Retina (tissue), 1 donor: ENCODE data around the gene DGKE.

Experiments used
- DNase-seq: peaks from one replicate; pipeline ENCODE4 v3.0.0-alpha.2; 2016

The DGKE gene

DNA sequence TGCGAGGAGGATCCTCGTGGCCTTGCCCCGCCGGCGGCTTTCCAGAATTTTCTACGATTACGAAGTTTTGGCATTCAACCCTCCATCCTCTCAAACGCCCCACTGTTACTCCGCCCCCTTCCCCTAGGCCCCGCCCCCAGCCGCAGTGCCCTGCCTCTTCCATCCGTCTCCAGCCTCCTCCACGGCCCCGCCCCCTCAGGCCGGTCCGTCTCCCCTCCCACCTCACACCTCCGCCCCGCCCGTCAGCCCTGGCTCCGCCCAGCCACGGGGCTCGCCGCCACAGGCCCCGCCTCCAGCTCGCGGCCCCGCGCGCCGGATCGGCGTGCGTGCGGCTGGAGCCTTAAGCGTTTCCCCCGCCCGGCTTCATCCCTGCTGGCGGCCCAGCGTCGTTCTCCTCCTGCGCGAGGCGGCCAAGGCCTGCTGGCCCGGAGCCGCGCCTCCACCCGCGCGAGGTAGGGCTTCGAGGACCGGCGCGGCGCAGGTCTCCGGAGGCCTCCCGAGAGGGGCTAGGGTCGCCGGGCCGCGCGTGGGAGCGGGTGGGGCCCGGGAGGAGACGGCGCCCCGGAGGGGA, at the start of gene DGKE, which contains the start of gene C17orf67:
DGKE (plus strand) TSS at position 343 of the 571 bp plus-strand sequence. CDS start 645 bp downstream, outside the sequence.
C17orf67 (minus strand) TSS at position 112 of the 571 bp plus-strand sequence. CDS start 18,110 bp downstream, outside the sequence.
- no peak for DNase-seq

DNA sequence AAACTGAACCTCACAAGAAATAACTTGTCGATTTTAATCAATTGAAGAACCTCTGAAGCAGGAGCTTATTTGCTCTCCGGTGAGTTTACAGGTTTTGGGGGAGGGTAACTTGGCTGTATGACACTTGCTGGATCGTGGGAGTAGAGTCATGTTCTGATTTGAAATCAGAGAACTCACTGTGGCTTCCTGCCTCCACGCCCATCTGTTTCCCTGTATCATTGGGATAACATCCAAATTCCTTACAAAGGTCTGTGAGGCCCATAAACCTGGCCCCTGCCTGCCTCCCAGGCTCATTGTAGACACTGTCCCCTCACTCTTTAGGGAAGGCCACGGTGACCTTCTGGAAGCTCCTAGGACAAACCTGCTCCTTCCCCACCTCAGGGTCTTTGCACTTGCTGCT, 48.5 kb upstream of the DGKE start:
- no peak for DNase-seq

DNA sequence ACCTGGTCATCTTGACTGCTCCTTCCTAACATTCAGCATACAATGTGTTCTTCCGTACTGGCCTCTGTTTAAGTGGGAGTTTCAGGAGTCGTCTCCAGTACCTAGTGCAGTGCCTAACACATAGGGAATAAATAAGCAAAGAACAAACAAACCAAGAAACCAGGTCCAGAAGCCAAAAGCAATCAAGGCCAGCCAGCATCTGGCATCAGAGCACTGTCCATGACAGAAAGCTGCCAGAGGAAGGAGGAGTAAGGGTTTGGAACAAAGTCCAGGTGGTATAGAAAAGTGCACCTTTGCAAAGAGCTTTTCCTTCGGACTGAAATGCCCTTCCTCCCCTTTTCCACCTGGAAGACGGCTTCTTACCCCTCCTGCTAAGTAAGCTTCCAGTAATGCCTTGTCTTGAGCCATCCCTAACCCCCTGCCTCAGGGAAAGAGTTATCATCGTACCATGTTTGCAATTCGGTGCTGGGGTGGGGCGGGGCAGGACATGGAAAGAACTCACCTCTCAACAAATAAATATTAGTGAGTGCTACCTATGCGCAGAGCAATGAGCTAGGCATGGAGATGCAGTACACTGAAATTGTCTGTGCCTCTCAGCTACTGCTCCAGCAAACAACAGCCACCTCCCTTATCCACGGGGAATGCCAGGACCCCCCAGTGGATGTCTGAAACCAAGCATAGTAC, 47.8 kb upstream of the DGKE start:
- DNase-seq: no peak

DNA sequence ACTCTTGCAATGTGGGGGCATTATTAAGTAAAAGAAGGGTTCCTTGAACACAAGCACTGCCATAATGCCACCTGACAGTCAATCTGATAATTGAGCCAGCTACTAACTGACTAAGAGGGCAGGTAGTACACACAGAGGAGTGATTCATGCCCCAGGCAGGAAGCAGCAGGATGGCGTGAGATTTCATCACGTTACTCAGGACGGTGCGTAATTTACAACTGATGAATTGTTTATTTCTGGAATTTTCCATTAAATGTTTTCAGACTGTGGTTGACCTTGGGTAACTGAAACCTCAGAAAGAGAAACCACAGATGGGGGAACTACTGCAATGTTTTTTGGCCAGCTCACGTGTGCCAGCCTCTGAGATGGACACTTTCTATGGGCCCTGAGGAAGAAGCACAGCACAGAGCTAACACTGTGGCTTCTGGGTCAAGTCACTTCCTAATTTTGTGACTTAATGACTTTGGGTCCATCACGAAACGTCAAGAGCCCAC, 46.9 kb upstream of the DGKE start:
- DNase-seq: no peak

DNA sequence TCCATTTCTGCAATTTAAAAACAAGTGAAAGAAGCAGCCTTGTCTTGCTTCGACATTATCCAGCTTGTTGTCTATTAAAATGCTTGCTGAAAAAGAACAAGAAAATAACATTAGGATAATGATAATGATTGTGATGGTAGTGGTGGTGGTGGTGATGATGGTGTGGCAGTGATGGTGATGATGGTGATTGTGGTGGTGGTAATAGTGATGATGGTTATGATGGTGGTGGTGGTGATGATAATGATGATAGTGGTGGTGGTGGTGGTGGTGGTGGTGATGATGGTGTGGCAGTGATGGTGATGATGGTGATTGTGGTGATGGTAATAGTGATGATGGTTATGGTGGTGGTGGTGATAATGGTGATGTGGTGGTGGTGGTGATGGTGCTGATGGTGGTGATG, 41.7 kb upstream of the DGKE start:
- DNase-seq: no peak

DNA sequence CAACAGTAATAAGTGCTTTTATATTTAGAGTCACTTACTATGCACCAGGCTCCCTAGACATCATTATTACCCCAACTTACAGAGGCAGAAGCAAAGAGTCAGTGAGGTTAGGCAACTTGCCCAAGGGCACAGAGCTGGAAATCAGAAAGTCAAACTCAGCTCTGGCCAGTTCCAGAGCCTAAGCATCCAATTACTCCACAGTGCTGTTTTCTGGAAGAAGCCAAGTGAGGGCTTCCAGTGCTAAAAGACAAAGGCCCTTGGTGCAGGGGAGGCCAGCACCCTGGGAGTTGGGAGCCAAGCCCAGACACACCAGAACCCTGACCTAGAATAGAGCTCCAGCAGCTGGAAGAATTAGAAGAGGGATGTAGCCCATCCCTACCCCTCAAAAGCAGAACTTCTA, 40.4 kb upstream of the DGKE start:
- no peak for DNase-seq

DNA sequence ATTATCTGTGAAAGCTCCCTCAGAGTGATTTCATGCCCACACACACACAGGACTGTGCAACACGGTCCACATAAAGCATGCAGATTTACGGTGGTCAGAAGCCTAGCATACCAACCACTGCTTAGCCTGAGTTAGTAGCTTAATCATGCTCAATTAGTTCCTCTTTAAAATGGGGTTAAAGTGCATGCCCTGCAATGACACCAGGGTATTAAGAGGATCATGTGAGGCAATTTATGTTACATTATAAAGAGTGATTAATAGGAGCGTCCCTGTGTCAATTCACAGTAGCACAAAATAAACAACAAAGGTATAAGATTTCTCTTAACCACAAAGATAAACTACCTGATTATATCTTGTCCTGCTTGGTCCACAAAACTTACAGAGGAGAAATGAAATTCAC, 40.0 kb upstream of the DGKE start:
- no peak for DNase-seq

DNA sequence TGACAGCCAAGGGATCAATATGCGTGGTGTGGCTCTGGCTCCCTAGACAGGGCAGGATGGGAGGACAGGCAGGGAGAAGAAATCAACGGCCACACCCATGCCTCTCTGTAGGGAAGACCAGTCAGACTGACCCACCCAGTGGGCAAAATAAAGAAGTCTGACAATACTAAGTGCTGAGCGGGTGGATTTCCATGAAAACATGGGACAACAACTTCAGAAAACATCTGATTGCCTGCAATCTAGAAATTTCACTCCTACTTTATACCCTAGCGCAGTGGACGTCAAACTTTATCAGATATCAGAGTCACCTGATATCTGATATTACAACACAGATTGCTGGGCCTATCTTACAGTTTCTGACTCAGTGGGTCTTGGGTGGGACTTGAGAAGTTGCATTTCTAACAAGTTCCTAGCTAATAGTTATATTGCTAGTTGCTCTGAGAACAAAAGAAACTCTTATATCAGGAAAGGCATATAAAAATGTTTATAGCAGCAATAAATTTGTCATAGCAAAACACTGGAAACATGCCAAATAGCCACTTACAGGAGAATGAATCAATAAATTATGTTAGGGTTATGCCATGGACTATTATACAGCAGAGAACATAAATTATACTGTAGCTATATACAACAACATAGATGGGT, 38.6 kb upstream of the DGKE start:
- DNase-seq: no peak

DNA sequence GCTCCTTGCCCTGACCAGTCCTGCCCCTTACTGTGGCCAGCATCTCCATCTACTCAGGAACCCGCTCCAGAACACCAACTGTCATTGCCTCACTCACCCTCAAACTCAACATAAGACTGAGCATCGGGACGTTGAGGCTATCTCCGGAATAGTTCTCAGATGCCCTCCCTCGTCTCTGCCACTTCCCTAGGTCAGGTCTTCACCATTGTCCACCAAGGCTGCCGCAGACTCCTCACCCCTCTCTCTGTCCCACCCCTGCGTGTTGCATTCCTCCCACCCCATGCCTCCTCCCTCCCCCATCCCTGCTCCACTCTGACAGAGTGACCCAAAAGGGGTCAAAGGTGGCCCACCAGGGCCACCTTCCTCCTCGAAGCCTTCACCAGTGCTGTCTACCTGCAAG, 37.4 kb upstream of the DGKE start:
- DNase-seq: no peak

DNA sequence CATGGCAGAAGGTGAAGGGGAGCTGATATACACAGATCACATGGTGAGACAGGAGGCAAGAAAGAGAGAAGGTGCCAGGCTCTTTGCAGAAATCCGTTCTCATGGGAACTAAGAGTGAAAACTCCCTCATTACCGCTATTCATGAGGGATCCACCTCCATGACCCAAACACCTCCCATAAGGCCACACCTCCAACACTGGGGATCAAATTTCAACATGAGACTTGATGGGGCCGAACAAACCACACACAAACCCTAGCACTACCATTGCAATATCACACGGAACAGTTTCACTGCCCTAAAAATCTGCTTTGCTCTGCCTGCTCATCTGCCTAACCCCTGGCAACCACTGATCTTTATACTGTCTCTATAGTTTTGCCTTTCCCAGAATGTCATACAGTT, 35.0 kb upstream of the DGKE start:
- DNase-seq: no peak

DNA sequence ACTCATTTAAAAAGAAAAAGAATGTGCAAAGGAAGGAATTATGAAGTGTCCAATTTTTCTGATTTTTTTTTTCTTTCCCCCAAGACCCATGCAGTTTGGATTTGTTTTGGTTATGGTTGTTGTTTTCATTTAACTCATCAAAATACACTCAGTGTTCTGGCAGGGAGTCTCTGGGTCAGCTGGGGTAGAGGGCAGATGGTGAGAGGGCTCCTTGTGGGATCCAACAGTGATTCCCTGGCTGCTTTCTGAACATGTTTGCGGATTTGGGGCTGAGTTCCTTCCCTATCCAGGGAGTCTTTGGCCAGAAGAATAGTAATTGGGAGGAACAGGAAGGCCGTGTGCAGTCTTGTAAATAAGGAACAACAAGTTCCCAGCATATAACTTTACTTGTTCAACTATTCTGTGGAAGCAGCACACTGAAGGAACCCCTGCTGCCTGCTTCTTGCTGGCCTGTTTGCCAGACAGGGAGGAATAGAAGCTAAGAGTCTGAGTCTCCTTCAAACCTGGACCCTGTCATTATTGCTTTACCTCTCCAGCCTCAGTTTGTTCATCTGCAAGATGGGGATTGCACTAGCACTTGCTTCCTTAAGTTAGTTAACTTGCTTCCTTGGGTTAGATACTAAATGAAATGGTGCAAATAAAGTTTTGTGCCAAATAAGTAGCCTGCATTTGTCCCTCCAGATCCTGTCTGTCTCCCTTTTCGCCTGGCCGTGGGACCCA, 32.3 kb upstream of the DGKE start:
- no peak for DNase-seq

DNA sequence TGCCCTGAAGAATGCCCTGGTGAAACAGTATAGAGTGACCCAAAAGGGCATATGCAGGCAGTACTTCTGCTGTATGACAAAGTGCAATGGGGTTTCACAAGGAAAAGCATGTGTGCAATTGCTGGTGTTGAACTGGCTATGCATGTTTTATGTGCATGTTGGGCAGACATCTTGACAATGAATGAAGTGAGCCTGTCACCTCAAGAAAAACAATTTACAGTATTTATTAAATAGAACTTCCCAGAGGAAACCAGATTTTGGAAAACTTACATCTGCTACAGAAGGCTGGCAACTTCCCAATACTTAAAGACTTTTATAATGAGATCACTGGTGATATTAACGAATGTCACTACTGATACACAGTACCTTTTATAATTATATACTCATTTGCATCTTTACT, 30.9 kb upstream of the DGKE start:
- no peak for DNase-seq

DNA sequence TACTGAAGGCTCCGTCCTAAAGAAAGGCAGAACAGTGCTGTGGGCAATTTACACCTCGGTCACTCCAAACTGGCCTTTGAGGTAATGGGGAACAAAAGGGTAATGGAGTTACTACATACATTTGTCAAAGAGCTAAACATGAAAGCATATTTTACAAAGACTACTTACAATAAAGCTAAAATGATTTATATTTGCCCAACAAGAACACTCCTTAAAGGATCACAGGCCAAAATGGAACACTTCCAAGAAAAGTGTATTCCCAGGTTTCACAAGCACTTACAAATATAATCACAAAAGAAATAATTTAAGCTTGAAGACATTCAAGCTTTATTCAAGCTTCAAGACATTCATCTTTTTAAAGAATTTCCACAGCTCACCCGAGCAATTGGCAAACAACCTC, 29.5 kb upstream of the DGKE start:
- DNase-seq: no peak

DNA sequence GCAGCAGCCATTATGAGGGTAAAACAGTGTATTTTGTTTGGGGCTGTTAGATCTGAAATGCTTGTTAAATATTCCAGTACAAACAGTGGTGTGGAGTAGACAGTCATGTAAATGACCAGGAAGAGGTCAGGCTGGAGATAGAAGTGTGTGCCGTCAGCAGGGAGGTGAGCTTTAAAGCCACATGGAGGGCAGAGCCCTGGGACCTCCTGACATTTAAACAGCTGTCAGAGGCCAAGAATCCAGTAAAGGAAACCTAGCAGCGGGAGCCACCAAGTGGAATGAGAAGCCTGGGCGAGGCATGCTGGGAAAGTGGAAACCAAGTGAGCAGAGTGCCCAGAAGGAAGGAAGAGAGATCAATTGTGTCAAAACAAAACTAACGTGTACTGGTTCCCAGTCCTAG, 27.0 kb upstream of the DGKE start:
- no peak for DNase-seq

DNA sequence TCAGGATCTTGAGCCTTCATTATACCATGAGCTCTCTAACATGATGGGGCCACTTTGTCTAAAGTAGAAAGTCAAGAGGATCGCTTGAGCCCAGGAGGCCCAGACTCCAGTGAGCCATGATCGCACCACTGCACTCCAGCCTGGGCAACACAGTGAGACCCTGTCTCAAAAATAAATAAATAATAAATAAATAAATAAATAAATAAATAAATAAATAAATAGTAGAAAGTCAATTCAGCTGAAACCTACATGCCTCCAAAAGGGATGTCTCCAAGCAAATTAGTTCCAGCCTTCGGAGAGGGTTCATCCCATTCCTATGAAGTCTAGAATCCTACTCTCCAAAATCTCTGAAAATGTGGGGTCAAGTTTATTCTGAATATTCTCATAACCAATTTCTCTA, 26.2 kb upstream of the DGKE start:
- no peak for DNase-seq

DNA sequence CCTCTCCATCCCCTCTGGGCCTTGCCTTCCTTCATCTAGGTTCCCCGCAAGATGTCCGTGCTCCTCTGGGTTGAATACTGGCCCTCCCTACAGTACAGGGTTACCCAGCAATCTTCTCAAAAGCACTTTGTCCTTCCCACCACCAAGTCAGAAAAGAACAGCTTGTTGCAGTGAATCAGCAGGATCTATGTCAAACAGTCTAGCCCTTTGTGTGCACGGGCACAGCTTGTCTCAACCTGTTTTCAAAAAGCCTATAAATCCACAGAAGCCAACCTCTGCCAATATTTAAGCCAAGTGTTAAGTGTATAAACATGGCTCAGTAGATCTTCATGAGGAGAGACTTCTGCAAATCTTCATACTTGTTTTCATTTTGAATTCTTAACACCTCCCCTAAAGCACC, 25.4 kb upstream of the DGKE start:
- DNase-seq: no peak

DNA sequence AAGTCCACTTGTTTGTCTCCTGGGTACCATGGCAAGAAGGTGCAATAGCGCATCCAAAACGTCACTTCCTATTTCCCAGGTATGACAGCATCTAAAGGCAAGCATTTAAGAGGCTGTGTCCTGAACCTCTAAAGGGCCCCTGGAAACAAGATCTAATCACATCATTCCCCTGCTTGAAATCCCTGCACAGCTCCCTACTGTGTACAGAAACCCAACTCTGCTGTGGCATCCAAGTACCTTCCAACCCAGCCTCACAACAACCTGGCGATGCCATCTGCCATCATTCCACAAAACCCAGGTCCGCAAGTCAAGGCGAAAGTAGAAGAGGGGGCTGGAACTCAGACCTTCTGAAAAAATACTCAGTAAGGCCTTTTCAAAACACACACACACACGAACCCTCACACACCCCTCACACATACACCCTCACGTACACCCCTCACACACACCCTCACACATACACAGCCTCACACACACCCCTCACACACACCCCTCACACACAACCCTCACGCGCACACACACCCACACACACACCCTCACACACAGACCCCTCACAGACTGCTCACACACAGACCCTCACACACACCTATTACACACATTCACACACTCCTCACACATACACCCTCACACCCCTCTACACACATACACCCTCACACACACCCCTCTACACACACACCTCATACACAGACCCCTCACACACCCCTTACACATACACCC, 24.7 kb upstream of the DGKE start:
- no peak for DNase-seq

DNA sequence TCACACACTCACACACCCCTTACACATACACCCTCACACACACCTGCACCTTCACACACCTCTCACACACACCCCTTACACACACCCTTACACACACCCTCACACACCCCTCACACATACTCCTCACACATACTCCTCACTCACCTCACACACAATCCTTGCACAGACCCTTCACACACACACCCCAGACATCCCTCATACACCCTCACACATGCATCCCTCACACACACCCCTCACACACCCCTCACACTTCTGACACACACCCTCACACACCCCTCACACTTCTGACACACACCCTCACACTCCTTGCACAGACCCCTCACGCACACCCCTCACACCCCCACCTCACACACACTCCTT, 24.2 kb upstream of the DGKE start:
- DNase-seq: no peak

DNA sequence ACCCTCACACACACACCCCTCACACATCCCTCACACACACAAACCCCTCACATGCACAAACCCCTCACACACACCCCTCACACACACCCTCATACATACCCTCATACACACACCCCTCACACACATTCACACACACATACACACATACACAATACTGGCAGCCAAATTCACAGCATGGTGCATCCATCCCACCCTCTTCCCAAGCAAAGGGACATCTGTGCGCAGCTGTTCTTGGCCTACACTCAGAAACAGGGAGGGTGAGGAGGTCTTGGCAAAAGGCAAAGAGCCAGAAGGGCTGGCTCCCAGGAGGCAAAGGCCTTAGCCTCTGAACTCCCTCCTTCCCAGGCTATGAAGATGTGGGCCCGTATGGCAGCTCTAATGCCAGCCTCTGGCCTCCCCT, 23.6 kb upstream of the DGKE start:
- no peak for DNase-seq

DNA sequence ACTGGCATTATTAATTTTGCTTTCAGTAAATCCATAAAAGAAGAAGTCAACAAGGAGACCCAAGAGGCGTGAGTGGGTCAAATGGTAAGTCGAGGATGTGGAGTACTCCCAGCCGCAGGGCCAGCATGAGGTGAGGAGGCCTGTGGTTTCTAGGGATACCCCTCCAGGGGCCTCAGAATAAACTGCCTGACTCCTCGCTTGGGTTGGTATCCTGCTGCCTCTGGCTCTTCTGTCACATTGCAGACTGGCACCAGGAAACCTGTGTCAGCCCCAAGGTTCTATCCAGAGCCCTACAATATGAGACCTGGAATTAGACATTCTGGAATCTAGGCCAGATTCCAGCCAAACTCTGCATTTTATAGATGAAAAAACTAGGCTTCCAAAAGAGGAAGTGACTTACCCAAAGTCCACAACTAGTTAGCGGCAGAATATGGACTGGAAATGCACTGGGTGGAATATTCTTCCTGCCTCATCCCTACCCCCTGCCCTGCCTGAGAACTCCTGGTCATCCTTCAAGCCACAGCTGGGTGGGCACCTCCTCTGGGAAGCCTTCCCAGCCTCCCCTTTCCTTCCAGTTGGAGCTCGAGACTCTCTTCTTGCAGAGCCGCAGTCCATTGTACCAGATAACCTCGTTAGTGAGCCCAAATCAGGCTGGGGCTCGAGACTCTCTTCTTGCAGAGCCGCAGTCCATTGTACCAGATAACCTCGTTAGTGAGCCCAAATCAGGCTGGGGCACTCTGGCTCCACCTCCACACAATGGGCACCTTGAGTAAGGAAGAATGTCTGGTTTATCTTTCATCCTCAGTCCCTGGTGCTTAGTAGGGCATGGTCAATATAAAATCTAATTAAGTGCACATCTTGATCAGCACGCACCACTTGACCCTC, 22.8 kb upstream of the DGKE start:
- DNase-seq: no peak

DNA sequence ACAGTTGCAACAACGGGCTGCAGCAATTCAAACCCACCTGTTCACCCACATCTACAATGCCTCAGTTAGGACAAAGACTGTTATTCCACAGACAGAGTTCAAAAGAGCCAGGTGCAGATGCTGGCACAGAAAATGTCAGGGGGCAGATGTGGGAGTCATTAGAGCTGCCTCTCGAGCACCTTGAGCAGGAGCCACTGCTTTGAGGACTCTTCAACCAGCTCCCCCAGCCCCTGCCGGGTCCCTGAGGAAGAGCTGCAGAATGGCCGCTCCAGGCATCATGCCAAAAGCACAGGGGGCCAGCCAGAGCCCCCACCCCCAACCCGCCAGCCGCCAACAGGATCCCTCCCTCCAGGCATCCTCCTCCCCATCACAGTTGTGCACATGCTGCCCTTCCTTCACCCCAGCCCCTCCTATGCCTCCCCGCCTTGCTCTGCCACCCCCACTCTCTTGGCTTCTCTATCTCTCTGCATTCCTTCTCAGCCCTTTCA, 21.0 kb upstream of the DGKE start:
- DNase-seq: no peak

DNA sequence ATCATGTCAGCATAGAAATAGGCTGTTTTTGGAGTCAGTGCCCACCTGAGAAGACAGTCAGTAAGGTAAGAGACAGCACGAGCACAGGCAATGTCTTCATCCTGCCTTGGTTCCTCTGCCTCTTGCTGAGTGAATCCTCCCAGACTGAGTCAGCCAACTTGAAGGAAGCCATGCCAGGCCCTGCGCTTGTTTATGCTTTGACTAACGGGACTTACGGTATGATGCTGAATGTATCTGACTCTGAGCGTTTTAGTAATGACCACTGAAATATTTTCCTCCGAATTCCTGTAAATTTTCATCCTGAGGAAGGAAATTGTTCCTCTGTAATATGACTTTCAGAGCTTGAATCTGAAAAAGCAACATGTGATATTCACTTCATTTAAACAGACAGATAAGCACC, 18.2 kb upstream of the DGKE start:
- DNase-seq: no peak
